Tibial nerve (tissue), 4 donors: Measurements from ENCODE around the gene RCAN2.

Experiments used
- EP300 ChIP-seq, 2 donors: sonication (generic); formaldehyde crosslinking; IDR thresholded peaks; one replicate each; pipeline ENCODE4 v1.6.1; 2017; ENCODE audit warnings: antibody characterized with exemption in 2 of 2, mild to moderate bottlenecking in 1 of 2
- POLR2A ChIP-seq, 2 donors: fragments of 450-650 bp; IDR thresholded peaks; one replicate each; pipeline ENCODE4 v1.6.1; 2017; ENCODE audit warnings: antibody characterized with exemption in 2 of 2, mild to moderate bottlenecking in 2 of 2, moderate library complexity in 2 of 2
- TF ChIP-seq, protein P1 (sequence below), 5 experiments: fragments of 200-600 bp in 3 of 5; fragments of 450-650 bp in 2 of 5; sonication (generic) in 3 of 5; IDR thresholded peaks; one replicate each; pipeline ENCODE4 v1.5.1; 2016 to 2019; ENCODE audit warnings: antibody characterized with exemption in 5 of 5, mild to moderate bottlenecking in 3 of 5, moderate library complexity in 2 of 5

DNA sequence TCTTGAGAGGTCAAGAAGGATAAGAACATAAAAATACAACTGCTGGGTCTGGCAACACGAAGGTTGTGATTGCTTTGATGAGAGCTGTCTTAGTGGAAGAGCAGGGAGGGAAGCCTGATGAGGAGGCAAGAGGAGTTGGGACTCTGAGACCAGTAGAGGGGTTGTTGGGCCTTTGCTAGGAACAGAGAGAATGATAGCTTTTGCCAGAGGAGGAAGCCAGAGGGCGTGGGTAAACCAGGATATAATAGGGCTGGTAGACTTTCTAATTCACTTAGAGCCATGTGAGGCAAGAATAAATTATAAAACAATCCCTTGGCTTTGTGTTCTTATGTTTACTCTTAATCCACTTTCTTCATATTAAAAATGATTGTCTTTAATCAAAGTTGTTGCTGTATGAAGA lies 78.6 kb downstream of the RCAN2 start:
- TF ChIP-seq, protein P1, sequence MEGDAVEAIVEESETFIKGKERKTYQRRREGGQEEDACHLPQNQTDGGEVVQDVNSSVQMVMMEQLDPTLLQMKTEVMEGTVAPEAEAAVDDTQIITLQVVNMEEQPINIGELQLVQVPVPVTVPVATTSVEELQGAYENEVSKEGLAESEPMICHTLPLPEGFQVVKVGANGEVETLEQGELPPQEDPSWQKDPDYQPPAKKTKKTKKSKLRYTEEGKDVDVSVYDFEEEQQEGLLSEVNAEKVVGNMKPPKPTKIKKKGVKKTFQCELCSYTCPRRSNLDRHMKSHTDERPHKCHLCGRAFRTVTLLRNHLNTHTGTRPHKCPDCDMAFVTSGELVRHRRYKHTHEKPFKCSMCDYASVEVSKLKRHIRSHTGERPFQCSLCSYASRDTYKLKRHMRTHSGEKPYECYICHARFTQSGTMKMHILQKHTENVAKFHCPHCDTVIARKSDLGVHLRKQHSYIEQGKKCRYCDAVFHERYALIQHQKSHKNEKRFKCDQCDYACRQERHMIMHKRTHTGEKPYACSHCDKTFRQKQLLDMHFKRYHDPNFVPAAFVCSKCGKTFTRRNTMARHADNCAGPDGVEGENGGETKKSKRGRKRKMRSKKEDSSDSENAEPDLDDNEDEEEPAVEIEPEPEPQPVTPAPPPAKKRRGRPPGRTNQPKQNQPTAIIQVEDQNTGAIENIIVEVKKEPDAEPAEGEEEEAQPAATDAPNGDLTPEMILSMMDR (IDR thresholded peaks at IDR 0.05): no peak
- no peak for TF ChIP-seq POLR2A (IDR thresholded peaks at IDR 0.05)
- no peak for TF ChIP-seq EP300 (IDR thresholded peaks at IDR 0.05)
